Muscle layer of colon (tissue), 2 donors: ENCODE results near the gene COL25A1.

ENCODE experiments used
- H3K27ac ChIP-seq: one replicate; pipeline ENCODE4 v1.7.0; 2013; ENCODE audit warnings: low read depth, mild to moderate bottlenecking, low read length, moderate library complexity
- H3K27me3 ChIP-seq, 2 donors: one replicate each; pipeline ENCODE4 v1.7.0; 2013; ENCODE audit warnings: low read length in 2 of 2, mild to moderate bottlenecking in 2 of 2; ENCODE audit not compliant: insufficient read depth in 2 of 2, control insufficient read depth in 1 of 2
- H3K36me3 ChIP-seq: one replicate; pipeline ENCODE4 v1.7.0; 2013; ENCODE audit warnings: mild to moderate bottlenecking, low read length; ENCODE audit not compliant: insufficient read depth
- H3K4me1 ChIP-seq: one replicate; pipeline ENCODE4 v1.7.0; 2013; ENCODE audit warnings: mild to moderate bottlenecking, low read length; ENCODE audit not compliant: insufficient read depth
- H3K4me3 ChIP-seq, 2 donors: one replicate each; pipeline ENCODE4 v1.7.0; 2013; ENCODE audit warnings: low read length in 2 of 2, low read depth in 1 of 2, mild to moderate bottlenecking in 1 of 2, moderate library complexity in 1 of 2
- H3K9ac ChIP-seq: one replicate; pipeline ENCODE4 v1.7.0; 2013; ENCODE audit warnings: low read length
- H3K9me3 ChIP-seq: one replicate; pipeline ENCODE4 v1.7.0; 2013; ENCODE audit warnings: mild to moderate bottlenecking, low read length
- donor health status: abdominal sarcoma.
- donor health status: Adenocarcinoma of cecum.

COL25A1 gene

GRCh38 chr4:108868606-108869227 lies 433.7 kb downstream of the COL25A1 start:
- H3K9ac ChIP-seq: no peak overlapping the region
- no peaks in the 10 kb centered on the region for H3K36me3 ChIP-seq
- H3K27me3 ChIP-seq: no peaks in the 10 kb centered on the region
- H3K9me3 ChIP-seq: no peaks in the 10 kb centered on the region
- no peaks in the 10 kb centered on the region for H3K4me1 ChIP-seq
- H3K27ac ChIP-seq: no peak overlapping the region
- H3K4me3 ChIP-seq: no peak overlapping the region

- H3K27ac ChIP-seq: no peak overlapping the region
- H3K4me1 ChIP-seq: no peaks in the 10 kb centered on the region
- no peaks in the 10 kb centered on the region for H3K27me3 ChIP-seq
- no peak overlapping the region for H3K9ac ChIP-seq
- H3K9me3 ChIP-seq: no peaks in the 10 kb centered on the region
- H3K4me3 ChIP-seq: no peak overlapping the region
- H3K36me3 ChIP-seq: no peaks in the 10 kb centered on the region
Measured at GRCh38 chr4:108867476-108867875, 435.0 kb downstream of the COL25A1 start.

- H3K4me1 ChIP-seq: no peaks in the 10 kb centered on the region
- no peak overlapping the region for H3K27ac ChIP-seq
- H3K4me3 ChIP-seq: no peak overlapping the region
- H3K9me3 ChIP-seq: no peaks in the 10 kb centered on the region
- H3K36me3 ChIP-seq: no peaks in the 10 kb centered on the region
- H3K9ac ChIP-seq: no peak overlapping the region
- H3K27me3 ChIP-seq: no peaks in the 10 kb centered on the region
Measured at GRCh38 chr4:108861334-108861733, 441.1 kb downstream of the COL25A1 start.

GRCh38 chr4:108854786-108855185 lies 447.7 kb downstream of the COL25A1 start:
- Histone ChIP-seq H3K4me3 (no peak overlapping the region), H3K9me3 (no peaks in the 10 kb centered on the region), H3K27me3 (no peaks in the 10 kb centered on the region), H3K36me3 (no peaks in the 10 kb centered on the region), H3K4me1 (no peaks in the 10 kb centered on the region), H3K9ac (no peak overlapping the region), H3K27ac (no peak overlapping the region)

- Histone ChIP-seq H3K4me1 (no peaks in the 10 kb centered on the region), H3K27ac (no peak overlapping the region)
Measured at GRCh38 chr4:108852691-108853090, 449.8 kb downstream of the COL25A1 start.

GRCh38 chr4:108851366-108851765 lies 451.1 kb downstream of the COL25A1 start:
- Histone ChIP-seq H3K27me3 (no peaks in the 10 kb centered on the region), H3K9me3 (no peaks in the 10 kb centered on the region), H3K36me3 (no peaks in the 10 kb centered on the region), H3K27ac (no peak overlapping the region), H3K4me3 (no peak overlapping the region), H3K4me1 (no peaks in the 10 kb centered on the region), H3K9ac (no peak overlapping the region)

More at GRCh38 chr4:108852691-108853090, 449.8 kb downstream of the COL25A1 start:
- Histone ChIP-seq H3K9ac (no peak overlapping the region), H3K36me3 (no peaks in the 10 kb centered on the region), H3K27me3 (no peaks in the 10 kb centered on the region), H3K4me3 (no peak overlapping the region), H3K9me3 (no peaks in the 10 kb centered on the region)

- Histone ChIP-seq H3K9me3 (no peaks in the 10 kb centered on the region), H3K27ac (no peak overlapping the region), H3K9ac (no peak overlapping the region), H3K4me3 (no peak overlapping the region), H3K36me3 (no peaks in the 10 kb centered on the region), H3K4me1 (no peaks in the 10 kb centered on the region), H3K27me3 (no peaks in the 10 kb centered on the region)
Measured at GRCh38 chr4:108850219-108850649, 452.2 kb downstream of the COL25A1 start.

GRCh38 chr4:108849611-108850168 lies 452.8 kb downstream of the COL25A1 start:
- H3K4me1 ChIP-seq: no peaks in the 10 kb centered on the region
- no peak overlapping the region for H3K27ac ChIP-seq
- no peak overlapping the region for H3K4me3 ChIP-seq
- H3K27me3 ChIP-seq: no peaks in the 10 kb centered on the region
- no peaks in the 10 kb centered on the region for H3K9me3 ChIP-seq
- H3K9ac ChIP-seq: no peak overlapping the region
- H3K36me3 ChIP-seq: no peaks in the 10 kb centered on the region

- H3K9ac ChIP-seq: no peak overlapping the region
- no peaks in the 10 kb centered on the region for H3K27me3 ChIP-seq
- no peaks in the 10 kb centered on the region for H3K36me3 ChIP-seq
- H3K9me3 ChIP-seq: no peaks in the 10 kb centered on the region
- no peaks in the 10 kb centered on the region for H3K4me1 ChIP-seq
- H3K4me3 ChIP-seq: no peak overlapping the region
- no peak overlapping the region for H3K27ac ChIP-seq
Measured at GRCh38 chr4:108846568-108846967, 455.9 kb downstream of the COL25A1 start.

- H3K27me3 ChIP-seq: no peaks in the 10 kb centered on the region
- no peaks in the 10 kb centered on the region for H3K4me1 ChIP-seq
- H3K9ac ChIP-seq: no peak overlapping the region
- H3K36me3 ChIP-seq: no peaks in the 10 kb centered on the region
- H3K27ac ChIP-seq: no peak overlapping the region
- H3K9me3 ChIP-seq: no peaks in the 10 kb centered on the region
- no peak overlapping the region for H3K4me3 ChIP-seq
Measured at GRCh38 chr4:108840426-108840975, 462.0 kb downstream of the COL25A1 start.

- H3K4me3 ChIP-seq: no peak overlapping the region
- H3K36me3 ChIP-seq: no peaks in the 10 kb centered on the region
- no peak overlapping the region for H3K9ac ChIP-seq
- H3K27me3 ChIP-seq: no peaks in the 10 kb centered on the region
- no peak overlapping the region for H3K27ac ChIP-seq
- H3K4me1 ChIP-seq: no peaks in the 10 kb centered on the region
- H3K9me3 ChIP-seq: no peaks in the 10 kb centered on the region
Measured at GRCh38 chr4:108839333-108839732, 463.1 kb downstream of the COL25A1 start.

- Histone ChIP-seq H3K4me1 (no peaks in the 10 kb centered on the region), H3K27ac (no peak overlapping the region), H3K36me3 (no peaks in the 10 kb centered on the region), H3K27me3 (no peaks in the 10 kb centered on the region), H3K9ac (no peak overlapping the region), H3K9me3 (no peaks in the 10 kb centered on the region), H3K4me3 (no peak overlapping the region)
Measured at GRCh38 chr4:108838451-108838850, 464.0 kb downstream of the COL25A1 start.
